CD4-positive, alpha-beta T cell treated with Interleukin-15 for 1 hour (primary cell): ENCODE measurements around the gene CEP72.

Experiments
- DNase-seq: peaks from one replicate; pipeline ENCODE4 v3.0.0-alpha.2; 2020

The CEP72 gene

GRCh38 chr5:640461-641330 lies 28.6 kb downstream of the CEP72 start:
- peak; percentile 10 for DNase-seq

DNA sequence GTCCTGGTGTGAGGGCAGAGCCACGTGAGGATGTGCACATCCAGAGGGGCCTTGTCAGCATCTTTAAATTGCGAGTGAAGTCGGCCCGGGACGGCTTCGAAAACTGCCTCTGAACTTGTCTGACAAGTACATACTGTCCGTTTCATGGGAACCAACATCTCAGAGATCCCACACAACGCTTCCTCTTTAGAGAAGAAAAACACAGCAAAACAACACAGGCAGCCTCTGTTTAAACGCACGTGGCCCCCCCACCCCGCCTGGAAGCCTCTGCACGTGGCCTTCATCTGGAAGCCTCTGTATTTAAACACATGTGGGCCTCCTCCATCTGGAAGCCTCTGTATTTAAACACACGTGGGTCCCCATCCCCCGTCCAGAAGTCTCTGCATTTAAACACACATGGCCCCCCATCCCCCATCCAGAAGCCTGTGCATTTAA lies 29.2 kb downstream of the CEP72 start:
- no peak for DNase-seq

- DNase-seq: peak; percentile 9
These were observed 30.3 kb downstream of the CEP72 start for GRCh38 chr5:642481-642880.

- DNase-seq: peak; percentile 15
These were observed 31.2 kb downstream of the CEP72 start for GRCh38 chr5:643351-643801.

DNA sequence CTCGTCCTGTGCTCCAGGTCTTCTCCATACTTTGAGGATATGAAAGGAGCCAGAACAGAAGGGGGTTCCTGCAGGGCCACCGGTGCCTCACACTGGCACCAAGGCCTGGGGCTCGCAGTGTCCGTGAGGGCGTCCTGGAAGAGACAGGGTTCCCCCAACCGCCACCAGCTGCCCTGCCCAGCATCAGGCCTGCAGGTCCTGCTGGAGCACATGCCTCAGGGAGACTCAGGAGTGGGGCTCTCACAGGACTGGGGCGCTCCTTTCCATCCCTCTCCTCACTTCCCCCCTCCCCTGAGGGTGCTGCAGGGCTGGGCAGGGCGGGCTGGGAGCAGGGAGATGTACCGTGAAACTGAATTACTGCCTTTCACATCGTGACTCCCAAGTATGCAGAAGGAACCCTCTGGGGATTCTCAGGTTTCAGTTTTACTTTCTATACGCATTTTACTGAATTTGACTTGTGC lies 31.7 kb downstream of the CEP72 start:
- DNase-seq: peak; percentile 9

- peak; percentile 14 for DNase-seq
These were observed 32.4 kb downstream of the CEP72 start for GRCh38 chr5:644509-644908.

DNA sequence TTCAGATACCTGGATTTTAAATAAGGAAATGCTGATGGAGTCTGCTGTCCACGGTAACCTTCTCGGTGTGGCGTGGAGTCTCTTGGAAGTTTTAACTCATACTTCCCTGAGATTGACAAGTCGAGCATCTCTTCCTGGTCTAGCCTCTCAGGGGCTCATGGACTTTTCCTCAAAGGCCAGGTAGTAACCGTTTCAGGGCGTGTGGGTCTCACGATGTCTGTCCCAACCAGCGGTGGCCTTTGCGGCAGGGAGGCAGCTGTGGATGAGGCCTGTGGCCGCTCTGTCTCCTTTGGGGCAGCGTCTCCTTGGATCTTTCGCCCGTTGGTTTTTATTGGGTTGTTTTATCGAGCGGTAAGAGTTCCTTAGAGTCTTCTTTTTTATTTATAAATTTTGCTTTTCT lies 32.8 kb downstream of the CEP72 start:
- peak; percentile 11 for DNase-seq

- DNase-seq: peak; percentile 13
These were observed 33.3 kb downstream of the CEP72 start for GRCh38 chr5:645421-645820.

DNA sequence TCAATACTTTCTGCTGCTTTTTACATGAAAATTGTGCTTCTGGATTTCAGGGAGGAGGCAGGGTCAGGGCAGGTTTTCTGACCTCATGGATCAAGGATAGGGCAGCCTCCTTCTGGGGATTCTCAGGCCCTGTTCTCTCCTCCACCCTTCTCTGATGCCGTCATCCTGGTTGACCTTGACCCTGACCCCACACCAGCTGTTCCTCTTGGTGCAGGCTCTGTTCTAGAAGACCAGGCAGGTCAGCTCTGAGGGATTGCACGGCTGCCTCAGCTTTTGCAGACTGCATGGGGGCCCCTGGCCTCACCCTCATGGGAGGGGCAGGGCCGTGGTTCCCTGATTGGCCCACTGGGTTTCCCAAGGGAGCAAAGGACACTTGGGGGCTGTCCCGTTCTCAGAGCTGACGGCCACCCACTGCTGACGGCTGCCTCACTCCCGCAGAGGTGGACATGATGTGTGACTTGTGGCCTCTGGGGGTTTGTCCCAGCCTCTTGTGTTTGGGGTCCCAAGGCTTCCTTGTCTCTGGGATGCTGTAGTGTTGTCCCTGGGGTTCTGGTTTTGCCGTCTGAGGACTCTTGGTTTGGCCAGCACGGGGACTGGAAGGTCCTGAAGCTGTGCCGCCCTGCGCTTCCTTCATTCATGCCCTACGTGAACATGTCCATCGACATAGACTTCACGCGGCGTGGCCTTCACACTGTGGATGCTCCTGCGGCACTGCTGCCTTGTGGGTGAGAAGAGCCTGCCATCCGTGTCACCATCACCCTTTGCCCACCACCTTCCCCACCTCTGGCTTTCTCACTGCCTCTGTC lies 34.5 kb downstream of the CEP72 start:
- DNase-seq: peak; percentile 7

GRCh38 chr5:647311-647710 lies 35.2 kb downstream of the CEP72 start:
- peak; percentile 13 for DNase-seq

- DNase-seq: peak; percentile 5
These were observed 35.6 kb downstream of the CEP72 start for GRCh38 chr5:647727-648126.

GRCh38 chr5:651296-652022 lies 39.3 kb downstream of the CEP72 start:
- DNase-seq: peak; percentile 12

DNA sequence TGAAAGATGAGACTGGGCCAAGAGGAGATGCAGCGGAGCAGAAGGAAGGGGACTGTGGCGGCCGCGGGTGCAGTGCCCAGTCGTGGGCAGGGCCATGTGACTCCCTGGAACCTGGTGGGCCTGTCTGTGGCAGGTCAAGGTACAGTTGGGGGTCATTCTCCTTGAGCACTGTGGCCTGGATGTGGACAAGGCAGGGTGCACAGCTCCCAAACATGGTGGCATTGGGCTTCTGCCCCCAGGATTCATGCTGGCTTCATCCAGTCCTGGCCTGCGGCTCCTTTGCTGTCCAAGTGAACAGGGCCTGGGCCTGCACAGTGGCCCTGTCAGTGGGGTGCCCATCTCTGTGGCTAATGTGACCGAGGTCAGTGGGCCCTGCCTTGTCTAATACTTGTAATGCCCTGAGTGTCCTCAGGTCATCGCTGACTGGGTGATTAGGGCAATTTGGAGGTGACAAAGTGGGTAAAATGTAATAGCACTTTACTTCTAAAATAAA lies 39.9 kb downstream of the CEP72 start:
- DNase-seq: no peak

DNA sequence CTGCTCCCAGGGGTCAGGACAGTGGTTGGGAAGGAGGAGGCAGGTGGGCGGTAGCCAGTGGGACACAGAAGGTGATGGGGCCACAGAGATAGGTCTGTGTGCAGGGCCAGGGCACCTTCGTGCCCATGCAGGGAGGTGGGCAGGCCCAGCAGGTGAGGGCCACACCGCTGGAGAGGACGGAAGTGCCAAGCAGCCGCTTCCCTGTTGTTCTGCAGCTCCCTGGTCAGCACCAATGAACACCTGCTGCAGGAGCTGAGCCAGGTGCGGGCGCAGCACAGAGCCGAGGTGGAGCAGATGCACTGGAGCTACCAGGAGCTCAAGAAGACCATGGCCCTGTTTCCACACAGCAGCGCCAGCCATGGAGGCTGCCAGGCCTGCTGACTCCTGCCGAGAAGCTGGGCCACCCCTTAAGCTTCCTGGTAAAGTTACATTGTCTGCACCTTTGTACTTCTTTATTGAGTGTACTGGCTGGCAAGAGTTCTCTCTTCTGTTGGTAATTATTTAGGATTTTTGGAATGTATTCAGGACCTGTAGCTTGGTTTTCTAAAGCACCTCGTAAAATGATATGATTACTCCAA lies 40.7 kb downstream of the CEP72 start:
- DNase-seq: no peak

- no peak for DNase-seq
These were observed 42.1 kb downstream of the CEP72 start for GRCh38 chr5:654071-654778.

DNA sequence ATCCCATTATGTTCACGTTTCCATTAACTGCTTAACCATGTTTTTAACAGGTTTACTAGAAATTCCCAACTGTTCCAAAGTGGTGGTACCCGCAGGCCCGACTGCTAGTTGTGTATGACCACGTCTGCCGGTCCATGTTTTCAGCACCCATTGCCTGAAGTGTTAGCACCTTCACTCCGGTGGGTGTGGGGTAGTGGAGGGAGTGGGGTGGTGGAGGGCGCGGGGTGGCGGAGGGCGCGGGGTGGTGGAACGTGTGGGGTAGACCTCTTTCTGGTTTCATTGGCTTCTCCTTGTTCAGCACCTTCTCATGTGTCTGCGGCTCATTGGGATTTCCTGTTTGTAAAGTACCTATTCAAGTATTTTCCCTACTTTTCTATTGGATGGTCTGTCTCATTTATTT lies 43.3 kb downstream of the CEP72 start:
- no peak for DNase-seq

DNA sequence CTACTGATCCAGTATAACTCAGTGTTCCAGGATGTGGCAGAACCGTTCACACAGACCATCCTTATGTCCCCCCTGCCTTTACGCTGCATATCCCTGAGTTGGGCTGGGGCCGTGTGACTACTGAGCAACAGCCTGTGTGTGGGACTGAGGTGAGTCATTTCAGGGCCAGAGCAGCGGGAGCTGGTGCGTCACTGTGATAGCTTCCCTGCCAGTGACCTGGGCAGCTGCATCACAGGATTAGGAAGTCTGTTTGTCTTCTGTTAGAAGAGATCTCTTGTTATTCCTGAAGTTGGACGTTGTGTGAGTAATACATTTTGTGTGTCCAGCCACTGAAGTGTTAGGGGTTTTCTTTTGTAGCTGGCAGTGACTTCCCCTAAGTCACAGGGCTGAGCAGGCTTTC lies 45.4 kb downstream of the CEP72 start:
- no peak for DNase-seq

- no peak for DNase-seq
These were observed 46.0 kb downstream of the CEP72 start for GRCh38 chr5:658103-658502.

DNA sequence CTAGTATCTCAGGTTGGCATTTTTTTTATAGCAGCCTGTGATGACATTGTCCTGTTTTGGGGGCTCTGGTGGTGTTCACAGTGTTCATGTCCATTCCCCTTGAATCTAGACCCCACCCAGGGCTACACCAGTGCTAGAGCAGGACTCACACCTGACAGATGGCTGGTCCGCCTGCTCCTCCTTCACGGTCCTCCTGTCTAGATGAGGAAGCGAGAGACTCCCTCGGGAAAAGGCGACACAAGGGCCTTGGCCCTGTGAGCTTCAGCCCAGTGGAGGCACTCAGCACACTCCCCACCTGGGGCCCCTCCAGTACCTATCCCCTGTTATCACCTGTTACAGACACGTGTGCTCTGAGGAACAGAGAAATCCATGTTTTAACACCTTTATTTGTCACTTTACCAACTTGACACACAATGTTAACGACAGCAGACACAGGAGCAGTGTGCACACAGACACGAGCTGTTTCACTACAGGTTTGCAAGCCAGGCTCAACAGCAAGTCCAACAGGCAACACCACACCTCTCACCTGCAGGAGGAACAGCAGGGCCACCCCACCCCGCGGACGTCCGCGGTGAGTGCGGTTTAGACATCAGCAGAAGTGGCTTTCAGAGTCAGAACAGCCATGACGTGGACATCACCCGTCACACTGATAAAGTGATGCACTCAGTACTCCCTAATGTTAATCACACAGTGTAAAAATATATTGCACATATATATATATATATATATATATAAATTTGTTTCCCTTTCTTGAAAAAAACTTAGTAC lies 47.5 kb downstream of the CEP72 start:
- DNase-seq: no peak

DNA sequence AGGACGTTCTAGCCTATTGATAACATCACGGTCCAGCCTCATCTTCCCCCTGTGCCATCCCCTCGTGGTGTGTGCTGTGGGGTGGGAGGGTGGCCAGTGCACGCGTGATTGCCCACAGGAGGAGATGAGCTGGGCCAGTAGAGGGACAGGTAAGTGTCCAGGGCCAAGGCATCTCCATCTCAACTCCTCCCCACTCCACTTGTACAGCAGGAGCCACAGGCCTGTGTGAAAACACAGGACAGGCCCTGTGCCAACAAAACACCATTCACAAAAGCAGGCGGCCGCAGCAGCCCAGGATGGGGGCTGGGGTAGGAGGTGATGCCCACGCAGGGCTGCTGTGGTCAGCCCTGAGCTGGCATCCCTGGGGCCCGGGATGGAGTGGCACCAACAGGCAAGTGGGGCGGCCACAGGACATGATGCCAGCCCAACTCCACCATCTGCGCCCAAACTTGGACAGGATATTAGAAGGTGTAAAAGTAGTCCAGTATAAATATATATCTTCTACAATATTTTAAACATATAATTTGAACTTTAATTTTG lies 48.4 kb downstream of the CEP72 start:
- no peak for DNase-seq
